DOHH2 (cell line): ENCODE measurements around the gene FKBP8.

Experiments used
- H3F3A ChIP-seq: fragments of 200-600 bp; sonication (generic), shearing (Covaris generic); 2 replicates; pipeline ENCODE4 v1.6.0; 2016; ENCODE audit warnings: antibody characterized with exemption, mild to moderate bottlenecking; ENCODE audit not compliant: control insufficient read depth, insufficient read depth
- H3K27ac ChIP-seq: fragments of 200-600 bp; sonication (generic); 2 replicates; pipeline ENCODE4 v1.5.1; 2014; ENCODE audit warnings: low read depth, mild to moderate bottlenecking, low read length, moderate library complexity
- H3K27me3 ChIP-seq: fragments of 200-600 bp; sonication (generic); 2 replicates; pipeline ENCODE4 v1.6.1; 2014; ENCODE audit warnings: mild to moderate bottlenecking, low read length, mixed read lengths; ENCODE audit not compliant: control insufficient read depth
- H3K36me3 ChIP-seq: fragments of 200-600 bp; sonication (generic); 2 replicates; pipeline ENCODE4 v1.6.1; 2014; ENCODE audit warnings: mild to moderate bottlenecking, low read length, moderate library complexity, mixed read lengths; ENCODE audit not compliant: control insufficient read depth
- H3K4me1 ChIP-seq: fragments of 200-600 bp; sonication (generic); 2 replicates; pipeline ENCODE4 v1.6.1; 2014; ENCODE audit warnings: mild to moderate bottlenecking, low read length, mixed read lengths; ENCODE audit not compliant: control insufficient read depth
- H3K4me2 ChIP-seq: fragments of 200-600 bp; sonication (generic); 2 replicates; pipeline ENCODE4 v1.6.0; 2014; ENCODE audit warnings: mild to moderate bottlenecking, low read length, moderate library complexity
- H3K4me3 ChIP-seq: fragments of 200-600 bp; sonication (generic); 2 replicates; pipeline ENCODE4 v1.5.1; 2014; ENCODE audit warnings: mild to moderate bottlenecking, low read length, mixed read lengths
- H3K79me2 ChIP-seq: fragments of 200-600 bp; sonication (generic); 2 replicates; pipeline ENCODE4 v1.6.1; 2014; ENCODE audit warnings: mild to moderate bottlenecking, low read length, mixed read lengths; ENCODE audit not compliant: control insufficient read depth
- H3K9me2 ChIP-seq: fragments of 200-600 bp; sonication (generic); replicated peaks from 2 replicates; pipeline ENCODE4 v1.6.1; 2014; ENCODE audit warnings: mild to moderate bottlenecking, low read length, mixed read lengths; ENCODE audit not compliant: control insufficient read depth
- H3K9me3 ChIP-seq: fragments of 200-600 bp; sonication (generic); 2 replicates; pipeline ENCODE4 v1.6.1; 2014; ENCODE audit warnings: antibody characterized with exemption, low read length, mixed read lengths; ENCODE audit not compliant: control insufficient read depth, insufficient read depth
- H4K20me1 ChIP-seq: fragments of 200-600 bp; sonication (generic); 2 replicates; pipeline ENCODE4 v1.6.0; 2014; ENCODE audit warnings: low read depth, mild to moderate bottlenecking, antibody characterized with exemption, low read length, moderate library complexity; ENCODE audit not compliant: control insufficient read depth, insufficient read depth
- EZH2phosphoT487 ChIP-seq: fragments of 200-600 bp; sonication (generic); IDR thresholded peaks from 2 replicates; pipeline ENCODE4 v1.6.1; 2017; ENCODE audit warnings: borderline replicate concordance, mild to moderate bottlenecking, antibody characterized with exemption, low read length, moderate library complexity, mixed read lengths
- TF ChIP-seq, protein P1 (sequence below): fragments of 200-600 bp; sonication (generic); IDR thresholded peaks from one replicate; pipeline ENCODE4 v1.5.1; 2014; ENCODE audit warnings: antibody characterized with exemption, mild to moderate bottlenecking, low read depth, low read length; ENCODE audit not compliant: poor library complexity, severe bottlenecking

Gene FKBP8

DNA sequence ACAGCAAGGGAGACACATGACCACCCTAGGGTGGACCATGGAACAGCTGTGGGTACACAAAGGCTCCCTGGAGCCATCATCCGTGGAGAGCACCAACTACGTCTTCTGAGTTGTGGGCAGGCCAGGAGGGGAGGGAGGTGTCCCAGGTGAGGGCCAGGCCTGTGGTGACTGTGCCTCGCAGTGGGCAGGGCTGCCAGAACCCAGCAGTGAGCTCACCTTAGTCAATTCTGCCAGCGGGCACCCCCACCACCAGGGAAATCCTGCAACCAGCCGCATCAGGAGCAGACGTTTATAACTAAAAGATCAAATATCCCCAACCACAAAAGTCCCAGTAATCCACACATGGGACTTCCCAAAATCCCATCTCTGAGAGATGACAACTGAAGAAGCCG is 41.1 kb downstream of the FKBP8 start:
- no peaks in the 10 kb centered on the region for H3K9me2 ChIP-seq
- H3K27ac ChIP-seq: no peak overlapping the region
- H3K9me3 ChIP-seq: no peaks in the 10 kb centered on the region
- H3K36me3 ChIP-seq: no peaks in the 10 kb centered on the region
- H3K4me3 ChIP-seq: no peak overlapping the region
- H3K4me2 ChIP-seq: no peak overlapping the region
- peaks cover 27% of the 10 kb centered on the region for H3K4me1 ChIP-seq
- H4K20me1 ChIP-seq: peaks cover 28% of the 10 kb centered on the region
- no peaks in the 10 kb centered on the region for H3F3A ChIP-seq
- H3K79me2 ChIP-seq: peaks cover 100% of the 10 kb centered on the region
- no peak for TF ChIP-seq EZH2phosphoT487
- TF ChIP-seq, protein P1, sequence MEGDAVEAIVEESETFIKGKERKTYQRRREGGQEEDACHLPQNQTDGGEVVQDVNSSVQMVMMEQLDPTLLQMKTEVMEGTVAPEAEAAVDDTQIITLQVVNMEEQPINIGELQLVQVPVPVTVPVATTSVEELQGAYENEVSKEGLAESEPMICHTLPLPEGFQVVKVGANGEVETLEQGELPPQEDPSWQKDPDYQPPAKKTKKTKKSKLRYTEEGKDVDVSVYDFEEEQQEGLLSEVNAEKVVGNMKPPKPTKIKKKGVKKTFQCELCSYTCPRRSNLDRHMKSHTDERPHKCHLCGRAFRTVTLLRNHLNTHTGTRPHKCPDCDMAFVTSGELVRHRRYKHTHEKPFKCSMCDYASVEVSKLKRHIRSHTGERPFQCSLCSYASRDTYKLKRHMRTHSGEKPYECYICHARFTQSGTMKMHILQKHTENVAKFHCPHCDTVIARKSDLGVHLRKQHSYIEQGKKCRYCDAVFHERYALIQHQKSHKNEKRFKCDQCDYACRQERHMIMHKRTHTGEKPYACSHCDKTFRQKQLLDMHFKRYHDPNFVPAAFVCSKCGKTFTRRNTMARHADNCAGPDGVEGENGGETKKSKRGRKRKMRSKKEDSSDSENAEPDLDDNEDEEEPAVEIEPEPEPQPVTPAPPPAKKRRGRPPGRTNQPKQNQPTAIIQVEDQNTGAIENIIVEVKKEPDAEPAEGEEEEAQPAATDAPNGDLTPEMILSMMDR: no peak
- no peaks in the 10 kb centered on the region for H3K27me3 ChIP-seq

DNA sequence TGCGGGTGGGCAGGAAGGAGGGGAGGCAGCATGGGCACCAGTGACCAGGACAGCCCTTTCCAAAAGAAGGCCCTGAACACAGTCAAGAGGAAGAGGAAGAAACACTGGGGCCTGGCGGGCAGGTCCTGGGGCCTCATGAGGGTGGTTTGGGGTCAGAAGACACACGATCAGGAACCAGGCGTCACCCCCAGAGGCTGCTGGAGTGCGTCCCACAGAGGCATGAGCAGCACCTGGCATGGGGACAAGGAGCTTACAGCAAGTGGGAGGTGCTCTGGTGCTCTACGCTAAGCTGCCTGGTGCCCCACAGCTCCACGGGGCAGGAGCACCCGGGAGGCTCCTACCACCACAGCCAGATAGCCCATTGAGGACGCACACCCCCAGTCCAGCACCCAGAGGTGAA is 41.5 kb downstream of the FKBP8 start:
- Histone ChIP-seq H3K36me3 (no peaks in the 10 kb centered on the region), H3F3A (no peaks in the 10 kb centered on the region), H3K27ac (no peak overlapping the region), H4K20me1 (peaks cover 28% of the 10 kb centered on the region), H3K4me2 (no peak overlapping the region), H3K4me3 (no peak overlapping the region), H3K27me3 (no peaks in the 10 kb centered on the region), H3K4me1 (peaks cover 25% of the 10 kb centered on the region), H3K79me2 (peaks cover 100% of the 10 kb centered on the region), H3K9me3 (no peaks in the 10 kb centered on the region), H3K9me2 (no peaks in the 10 kb centered on the region)
- TF ChIP-seq, protein P1: no peak
- no peak for TF ChIP-seq EZH2phosphoT487

- Histone ChIP-seq H3K4me3 (no peak overlapping the region), H3K36me3 (no peaks in the 10 kb centered on the region), H3K27me3 (no peaks in the 10 kb centered on the region), H4K20me1 (peaks cover 30% of the 10 kb centered on the region), H3K9me2 (no peaks in the 10 kb centered on the region), H3K9me3 (no peaks in the 10 kb centered on the region), H3K27ac (no peak overlapping the region), H3F3A (no peaks in the 10 kb centered on the region), H3K79me2 (peaks cover 100% of the 10 kb centered on the region), H3K4me1 (peaks cover 25% of the 10 kb centered on the region), H3K4me2 (no peak overlapping the region)
- no peak for TF ChIP-seq EZH2phosphoT487
- TF ChIP-seq, protein P1: no peak
Measured at GRCh38 chr19:18501351-18501750, 42.0 kb downstream of the FKBP8 start.

GRCh38 chr19:18500799-18501198 is 42.6 kb downstream of the FKBP8 start:
- no peak for TF ChIP-seq EZH2phosphoT487
- TF ChIP-seq, protein P1: no peak
- Histone ChIP-seq H3K4me2 (no peak overlapping the region), H4K20me1 (peaks cover 30% of the 10 kb centered on the region)

More at GRCh38 chr19:18500799-18501198, 42.6 kb downstream of the FKBP8 start:
- no peaks in the 10 kb centered on the region for H3K9me3 ChIP-seq
- no peaks in the 10 kb centered on the region for H3K27me3 ChIP-seq
- H3K27ac ChIP-seq: no peak overlapping the region
- H3K79me2 ChIP-seq: peaks cover 100% of the 10 kb centered on the region
- no peaks in the 10 kb centered on the region for H3K36me3 ChIP-seq
- no peak overlapping the region for H3K4me3 ChIP-seq
- no peaks in the 10 kb centered on the region for H3F3A ChIP-seq
- H3K4me1 ChIP-seq: peaks cover 27% of the 10 kb centered on the region
- H3K9me2 ChIP-seq: no peaks in the 10 kb centered on the region
